DND-41 (cell line): ENCODE data around the gene TGFA.

Experiments used
- ATAC-seq: fragments of 200-7000 bp; cut with Tn5 transposase; 3 replicates; pipeline ENCODE4 v1.9.1; 2021; ENCODE audit warnings: low read depth; ENCODE audit not compliant: insufficient read depth
- DNase-seq: peaks from one replicate; pipeline ENCODE4 v3.0.0-alpha.2; 2020
- H2AFZ ChIP-seq: 2 replicates; pipeline ENCODE4 v1.6.0; 2012; ENCODE audit warnings: low read depth, low read length
- H3K27ac ChIP-seq: 2 replicates; pipeline ENCODE4 v1.5.1; 2012; ENCODE audit warnings: low read length, inconsistent platforms
- H3K27me3 ChIP-seq: fragments of 200-600 bp; sonication (generic); 2 replicates; pipeline ENCODE4 v1.6.0; 2012; ENCODE audit warnings: low read length, mild to moderate bottlenecking, inconsistent platforms; ENCODE audit not compliant: insufficient read depth, poor library complexity
- H3K36me3 ChIP-seq: 2 replicates; pipeline ENCODE4 v1.5.1; 2012; ENCODE audit warnings: low read length, inconsistent platforms; ENCODE audit not compliant: insufficient read depth
- H3K4me1 ChIP-seq: 2 replicates; pipeline ENCODE4 v1.5.1; 2012; ENCODE audit warnings: mild to moderate bottlenecking, low read length; ENCODE audit not compliant: insufficient read depth
- H3K4me2 ChIP-seq: 2 replicates; pipeline ENCODE4 v1.6.0; 2012; ENCODE audit warnings: mild to moderate bottlenecking, moderate library complexity, low read length, inconsistent platforms; ENCODE audit not compliant: insufficient read depth
- H3K4me3 ChIP-seq, 2 experiments: fragments of 200-600 bp in 1 of 2; shearing (Covaris generic) in 1 of 2; 2 replicates each; pipeline ENCODE4 v1.5.1; 2012 to 2016; ENCODE audit warnings: inconsistent platforms in 2 of 2, low read length in 2 of 2, mild to moderate bottlenecking in 2 of 2, low read depth in 1 of 2, moderate library complexity in 1 of 2
- H3K79me2 ChIP-seq: 2 replicates; pipeline ENCODE4 v1.6.0; 2012; ENCODE audit warnings: low read length, inconsistent platforms; ENCODE audit not compliant: insufficient read depth
- H3K9ac ChIP-seq: 2 replicates; pipeline ENCODE4 v1.6.0; 2012; ENCODE audit warnings: low read depth, mild to moderate bottlenecking, inconsistent platforms, low read length, moderate library complexity
- H3K9me3 ChIP-seq: 2 replicates; pipeline ENCODE4 v1.5.1; 2012; ENCODE audit warnings: low read length, moderate library complexity, mild to moderate bottlenecking, inconsistent platforms; ENCODE audit not compliant: insufficient read depth, severe bottlenecking
- H4K20me1 ChIP-seq: 2 replicates; pipeline ENCODE4 v1.6.0; 2012; ENCODE audit warnings: low read length; ENCODE audit not compliant: insufficient read depth
- EZH2 ChIP-seq: IDR thresholded peaks from 3 replicates; pipeline ENCODE4 v1.6.1; 2012; ENCODE audit warnings: borderline replicate concordance, low read depth, mild to moderate bottlenecking, moderate library complexity, low read length, inconsistent platforms; ENCODE audit not compliant: severe bottlenecking
- TF ChIP-seq, protein P1 (sequence below): IDR thresholded peaks from 2 replicates; pipeline ENCODE4 v1.5.1; 2012; ENCODE audit warnings: borderline replicate concordance, low read length, moderate library complexity, mild to moderate bottlenecking; ENCODE audit not compliant: poor library complexity, severe bottlenecking; ENCODE audit errors: extremely low read depth

TGFA gene

DNA sequence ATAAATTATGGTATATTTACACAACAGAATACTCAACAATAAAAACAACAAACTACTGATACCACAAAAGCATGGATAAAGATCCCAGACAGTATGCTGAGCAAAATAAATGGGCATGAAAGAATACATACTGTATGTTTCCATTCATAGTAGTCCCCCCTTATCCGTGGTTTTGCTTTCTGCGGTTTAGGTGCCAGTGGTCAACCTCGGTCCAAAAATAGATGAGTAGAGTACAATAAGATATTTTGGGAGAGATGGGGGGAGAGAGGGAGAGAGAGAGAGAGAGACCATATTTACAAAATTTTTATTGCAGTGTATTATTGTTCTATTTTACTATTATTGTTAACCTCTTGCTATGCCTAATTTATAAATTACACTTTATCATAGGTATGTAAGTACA, 21.0 kb upstream of the TGFA start:
- no peak overlapping the region for H2AFZ ChIP-seq
- H3K27me3 ChIP-seq, result peaks cover 18% of the 10 kb centered on the region
- TF ChIP-seq EZH2, result no peak
- ATAC-seq, result no peak
- H3K4me2 ChIP-seq, result no peak overlapping the region
- no peak overlapping the region for H3K4me3 ChIP-seq
- no peak overlapping the region for H3K27ac ChIP-seq
- no peaks in the 10 kb centered on the region for H3K36me3 ChIP-seq
- H3K79me2 ChIP-seq, result no peaks in the 10 kb centered on the region
- H3K4me1 ChIP-seq, result no peaks in the 10 kb centered on the region
- no peak overlapping the region for H3K9ac ChIP-seq
- no peak for DNase-seq
- no peaks in the 10 kb centered on the region for H3K9me3 ChIP-seq
- no peaks in the 10 kb centered on the region for H4K20me1 ChIP-seq

DNA sequence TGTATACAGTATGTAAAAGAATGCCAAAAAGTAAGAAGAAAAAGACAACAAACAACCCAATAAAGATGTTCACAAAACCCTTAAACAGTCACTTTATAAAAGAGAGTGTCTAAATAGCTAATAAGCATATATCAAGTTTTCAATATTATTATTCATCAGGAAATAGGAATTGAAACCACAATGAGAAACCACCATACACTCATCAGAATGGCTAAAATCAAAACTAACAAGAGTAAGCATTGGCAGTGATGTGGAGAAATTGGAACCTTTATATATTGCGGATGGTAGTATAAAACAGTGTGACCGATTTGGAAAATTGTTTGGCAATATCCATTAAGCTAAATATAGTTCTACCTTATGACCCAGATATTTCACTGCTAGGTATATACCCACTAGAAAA, 20.5 kb upstream of the TGFA start:
- Histone ChIP-seq H3K4me3 (no peak overlapping the region), H3K9ac (no peak overlapping the region), H3K27me3 (peaks cover 18% of the 10 kb centered on the region), H4K20me1 (no peaks in the 10 kb centered on the region), H3K4me1 (no peaks in the 10 kb centered on the region), H3K79me2 (no peaks in the 10 kb centered on the region), H3K36me3 (no peaks in the 10 kb centered on the region), H2AFZ (no peak overlapping the region), H3K9me3 (no peaks in the 10 kb centered on the region), H3K4me2 (no peak overlapping the region), H3K27ac (no peak overlapping the region)
- no peak for DNase-seq
- TF ChIP-seq, protein P1, sequence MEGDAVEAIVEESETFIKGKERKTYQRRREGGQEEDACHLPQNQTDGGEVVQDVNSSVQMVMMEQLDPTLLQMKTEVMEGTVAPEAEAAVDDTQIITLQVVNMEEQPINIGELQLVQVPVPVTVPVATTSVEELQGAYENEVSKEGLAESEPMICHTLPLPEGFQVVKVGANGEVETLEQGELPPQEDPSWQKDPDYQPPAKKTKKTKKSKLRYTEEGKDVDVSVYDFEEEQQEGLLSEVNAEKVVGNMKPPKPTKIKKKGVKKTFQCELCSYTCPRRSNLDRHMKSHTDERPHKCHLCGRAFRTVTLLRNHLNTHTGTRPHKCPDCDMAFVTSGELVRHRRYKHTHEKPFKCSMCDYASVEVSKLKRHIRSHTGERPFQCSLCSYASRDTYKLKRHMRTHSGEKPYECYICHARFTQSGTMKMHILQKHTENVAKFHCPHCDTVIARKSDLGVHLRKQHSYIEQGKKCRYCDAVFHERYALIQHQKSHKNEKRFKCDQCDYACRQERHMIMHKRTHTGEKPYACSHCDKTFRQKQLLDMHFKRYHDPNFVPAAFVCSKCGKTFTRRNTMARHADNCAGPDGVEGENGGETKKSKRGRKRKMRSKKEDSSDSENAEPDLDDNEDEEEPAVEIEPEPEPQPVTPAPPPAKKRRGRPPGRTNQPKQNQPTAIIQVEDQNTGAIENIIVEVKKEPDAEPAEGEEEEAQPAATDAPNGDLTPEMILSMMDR, result no peak
- no peak for ATAC-seq

DNA sequence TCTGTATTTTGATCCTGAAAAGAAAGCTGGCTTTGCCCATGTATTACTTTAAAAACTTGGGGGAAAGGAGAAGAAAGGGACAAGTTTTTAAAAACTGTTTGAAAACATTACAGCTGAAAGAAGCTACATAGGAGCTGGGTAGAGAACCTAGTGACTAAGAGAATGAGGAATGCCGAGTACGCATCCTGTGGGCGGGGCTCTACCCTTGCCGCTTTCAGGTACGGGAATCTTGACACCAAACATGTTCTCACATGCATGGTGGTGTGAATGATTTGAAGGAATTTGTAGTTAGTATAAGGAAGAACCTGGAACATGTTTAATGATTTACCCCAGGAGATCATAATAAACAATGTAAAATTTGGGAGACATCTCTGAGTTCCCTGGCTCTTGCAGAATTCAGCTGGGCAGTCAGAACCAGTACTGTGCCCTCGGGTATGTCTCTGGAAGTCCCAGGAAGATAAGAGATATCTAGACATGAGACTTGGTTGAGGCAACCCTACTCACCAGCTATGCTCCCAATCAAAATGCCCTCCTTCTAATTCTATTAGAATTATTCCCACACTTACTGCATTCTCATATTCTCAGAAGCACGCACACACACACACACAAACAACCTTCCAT, 16.5 kb upstream of the TGFA start:
- H3K9me3 ChIP-seq, result no peaks in the 10 kb centered on the region
- H3K4me1 ChIP-seq, result no peaks in the 10 kb centered on the region
- DNase-seq, result no peak
- no peak overlapping the region for H3K9ac ChIP-seq
- TF ChIP-seq, protein P1, result no peak
- TF ChIP-seq EZH2, result no peak
- H3K4me2 ChIP-seq, result no peak overlapping the region
- no peak for ATAC-seq
- no peaks in the 10 kb centered on the region for H4K20me1 ChIP-seq
- H2AFZ ChIP-seq, result no peak overlapping the region
- no peak overlapping the region for H3K27ac ChIP-seq
- peaks cover 24% of the 10 kb centered on the region for H3K27me3 ChIP-seq
- H3K79me2 ChIP-seq, result no peaks in the 10 kb centered on the region
- no peaks in the 10 kb centered on the region for H3K36me3 ChIP-seq
- H3K4me3 ChIP-seq, result no peak overlapping the region

DNA sequence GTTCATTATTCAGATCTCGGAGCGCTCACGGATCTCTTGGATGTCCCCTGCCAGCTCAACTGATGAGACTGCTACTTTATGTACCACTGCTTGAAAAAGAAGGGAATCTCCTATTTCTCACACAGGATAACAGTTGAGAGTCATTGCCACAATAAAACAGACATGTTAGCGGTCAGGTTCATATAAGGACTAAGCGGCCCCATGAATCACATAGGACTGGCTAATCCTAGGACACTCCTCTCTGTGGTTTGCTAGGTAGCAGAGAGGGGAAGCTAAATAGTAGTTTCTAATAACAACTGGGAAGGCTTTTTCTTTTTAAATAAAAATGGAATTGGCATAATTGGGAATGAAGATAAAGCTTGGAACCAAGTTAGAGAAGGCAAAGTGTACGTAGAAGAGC, 15.9 kb upstream of the TGFA start:
- no peak for ATAC-seq
- H3K36me3 ChIP-seq, result no peaks in the 10 kb centered on the region
- no peak overlapping the region for H3K27ac ChIP-seq
- no peak overlapping the region for H3K4me3 ChIP-seq
- H3K27me3 ChIP-seq, result peaks cover 23% of the 10 kb centered on the region
- H2AFZ ChIP-seq, result no peak overlapping the region
- no peaks in the 10 kb centered on the region for H3K4me1 ChIP-seq
- no peaks in the 10 kb centered on the region for H3K79me2 ChIP-seq
- H4K20me1 ChIP-seq, result no peaks in the 10 kb centered on the region
- no peaks in the 10 kb centered on the region for H3K9me3 ChIP-seq
- TF ChIP-seq EZH2, result no peak
- TF ChIP-seq, protein P1, result no peak
- no peak for DNase-seq
- H3K9ac ChIP-seq, result no peak overlapping the region
- H3K4me2 ChIP-seq, result no peak overlapping the region
